ENCODE results near the gene OPTC. TPM values are rescaled to one million over a fixed set of nuclear protein-coding genes. Genes with fewer than 3 reads are reported as not detected.
"Not testable (repeated sequence)": the region's sequence is repeated elsewhere in the genome, so short reads cannot be mapped to it uniquely, and the experiment has no call there.

OPTC gene
- total RNA-seq, 1 donor: not detected

- H3K4me3 ChIP-seq (ENCODE audit: low read depth, low read length): no peak overlapping the region
- TF ChIP-seq CTCF (IDR thresholded peaks at IDR 0.05; ENCODE audit: insufficient read depth, low read length): no peak
- no peak for DNase-seq (ENCODE audit: low read depth)
These were observed 29.7 kb upstream of the OPTC start for GRCh38 chr1:203464226-203464625.

DNA sequence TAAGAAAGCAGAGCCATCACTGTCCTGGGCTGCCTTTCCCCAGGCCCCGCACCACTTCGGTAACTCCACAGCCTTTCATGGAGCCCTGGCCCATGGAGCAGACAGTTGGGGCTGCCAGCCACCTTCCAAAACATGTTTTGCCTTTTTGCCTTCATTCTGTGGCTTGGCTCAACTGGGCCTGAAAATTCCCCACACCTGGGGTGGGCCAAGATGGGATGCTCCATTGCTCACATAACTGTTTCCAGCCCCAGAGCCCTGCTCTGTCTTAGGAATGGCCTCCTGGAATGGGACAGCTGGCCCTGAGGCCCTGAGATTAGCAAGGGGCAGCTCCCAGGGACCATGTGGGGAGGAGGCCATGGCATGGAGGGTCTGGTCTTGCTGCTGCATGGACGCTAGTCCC is 29.2 kb upstream of the OPTC start:
- no peak overlapping the region for H3K4me3 ChIP-seq (ENCODE audit: low read depth, low read length)
- TF ChIP-seq CTCF (IDR thresholded peaks at IDR 0.05; ENCODE audit: insufficient read depth, low read length): no peak
- DNase-seq (ENCODE audit: low read depth): no peak

DNA sequence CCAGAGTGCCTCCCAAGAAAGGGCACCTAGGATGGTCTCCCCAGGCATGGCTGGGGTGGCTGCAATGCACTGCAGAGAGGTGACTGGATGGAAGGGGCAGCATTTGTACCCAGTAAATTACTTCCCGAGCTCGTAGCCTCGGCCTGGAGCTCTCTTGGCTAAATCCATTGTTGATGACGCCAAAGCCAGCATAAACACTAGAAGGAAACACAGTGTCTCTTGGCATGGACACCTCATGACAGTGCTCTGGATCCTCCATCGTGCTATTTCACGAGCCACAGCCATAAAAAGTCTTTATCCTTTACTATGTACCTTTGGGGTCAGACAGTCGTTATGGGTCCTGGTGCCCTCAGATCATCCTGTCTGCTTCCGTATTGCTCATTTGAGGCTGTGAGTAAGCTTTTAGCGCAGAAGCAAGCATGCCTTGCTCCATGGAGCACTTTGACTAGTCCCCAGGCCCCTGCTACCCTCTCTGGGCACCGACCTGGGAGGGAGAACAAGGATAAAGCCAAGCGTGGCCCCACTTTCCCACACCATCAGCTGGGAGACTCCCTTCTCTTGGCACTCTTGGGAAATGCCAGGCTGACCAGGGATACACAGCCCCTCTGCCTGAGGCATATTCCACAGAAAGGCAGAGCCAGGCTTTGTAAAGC is 28.7 kb upstream of the OPTC start:
- no peak overlapping the region for H3K4me3 ChIP-seq (ENCODE audit: low read depth, low read length)
- no peak for TF ChIP-seq CTCF (IDR thresholded peaks at IDR 0.05; ENCODE audit: insufficient read depth, low read length)
- DNase-seq (ENCODE audit: low read depth): no peak

GRCh38 chr1:203465948-203466347 is 28.0 kb upstream of the OPTC start:
- DNase-seq (ENCODE audit: low read depth): no peak
- TF ChIP-seq CTCF (IDR thresholded peaks at IDR 0.05; ENCODE audit: insufficient read depth, low read length): no peak
- no peak overlapping the region for H3K4me3 ChIP-seq (ENCODE audit: low read depth, low read length)

GRCh38 chr1:203466906-203467549 is 26.9 kb upstream of the OPTC start:
- DNase-seq (ENCODE audit: low read depth); H3K4me3 ChIP-seq (ENCODE audit: low read depth, low read length): not testable (repeated sequence)

GRCh38 chr1:203467550-203467921 is 26.4 kb upstream of the OPTC start:
- peak; percentile 50 for DNase-seq (ENCODE audit: low read depth)
- H3K4me3 ChIP-seq (ENCODE audit: low read depth, low read length): no peak overlapping the region
- no peak for TF ChIP-seq CTCF (IDR thresholded peaks at IDR 0.05; ENCODE audit: insufficient read depth, low read length)

- H3K4me3 ChIP-seq (ENCODE audit: low read depth, low read length): no peak overlapping the region
- no peak for TF ChIP-seq CTCF (IDR thresholded peaks at IDR 0.05; ENCODE audit: insufficient read depth, low read length)
- DNase-seq (ENCODE audit: low read depth): no peak
These were observed 25.6 kb upstream of the OPTC start for GRCh38 chr1:203468326-203468725.
